EL (cell line): ENCODE results near the gene KIAA0232.

Source experiments
- DNase-seq: peaks from one replicate; pipeline ENCODE4 v3.0.0-alpha.2; 2016

Gene KIAA0232

GRCh38 chr4:6782147-6782845 is at the start of gene KIAA0232:
KIAA0232 (plus strand) TSS chr4:6782727; CDS start chr4:6824454, 41,727 bp downstream.
- DNase-seq: peak; percentile 90

GRCh38 chr4:6733358-6734164 is 49.0 kb upstream of the KIAA0232 start:
- no peak for DNase-seq

- DNase-seq: no peak
Observed at GRCh38 chr4:6734165-6734786, 48.3 kb upstream of the KIAA0232 start.

GRCh38 chr4:6739920-6740319 is 42.6 kb upstream of the KIAA0232 start:
- no peak for DNase-seq

- DNase-seq: no peak
Observed at GRCh38 chr4:6740347-6740746, 42.2 kb upstream of the KIAA0232 start.

GRCh38 chr4:6742507-6742906 is 40.0 kb upstream of the KIAA0232 start:
- DNase-seq: no peak

- no peak for DNase-seq
Observed at GRCh38 chr4:6742989-6743388, 39.5 kb upstream of the KIAA0232 start.

- no peak for DNase-seq
Observed at GRCh38 chr4:6746721-6747293, 35.7 kb upstream of the KIAA0232 start.

GRCh38 chr4:6747294-6748051 is 35.1 kb upstream of the KIAA0232 start:
- DNase-seq: no peak

GRCh38 chr4:6748286-6748685 is 34.2 kb upstream of the KIAA0232 start:
- DNase-seq: no peak

GRCh38 chr4:6749340-6750171 is 33.0 kb upstream of the KIAA0232 start:
- DNase-seq: peak; percentile 52

- DNase-seq: no peak
Observed at GRCh38 chr4:6750286-6751221, 32.0 kb upstream of the KIAA0232 start.

- DNase-seq: no peak
Observed at GRCh38 chr4:6751611-6752485, 30.7 kb upstream of the KIAA0232 start.

- DNase-seq: no peak
Observed at GRCh38 chr4:6752486-6752829, 30.1 kb upstream of the KIAA0232 start.

GRCh38 chr4:6753103-6753560 is 29.4 kb upstream of the KIAA0232 start:
- DNase-seq: no peak

GRCh38 chr4:6753891-6754290 is 28.6 kb upstream of the KIAA0232 start:
- no peak for DNase-seq

- DNase-seq: no peak
Observed at GRCh38 chr4:6754481-6755087, 27.9 kb upstream of the KIAA0232 start.

- DNase-seq: no peak
Observed at GRCh38 chr4:6755088-6755753, 27.3 kb upstream of the KIAA0232 start.
